Activated naive CD4-positive, alpha-beta T cell treated with anti-CD3 and anti-CD28 coated beads, Interleukin-2, amount 10 ng/mL, durations not matched to agents 7 days and 5 days (primary cell): ENCODE measurements around the gene ELAVL2.

ENCODE experiments used
- CTCF ChIA-PET: fragments of 350-600 bp; sonication (Branson Sonifier 250); formaldehyde crosslinking; loops from one replicate; lab custom pipeline; 2021; ENCODE audit warnings: antibody characterized with exemption; lab: Charles Lee
- DNase-seq: peaks from one replicate; pipeline ENCODE4 v3.0.0-alpha.2; 2020
- H3K27ac Mint-ChIP-seq: one replicate; pipeline ENCODE4 v1.8.0; 2021; ENCODE audit warnings: mild to moderate bottlenecking, moderate library complexity, mixed read lengths
- H3K27me3 Mint-ChIP-seq: one replicate; pipeline ENCODE4 v1.8.0; 2021; ENCODE audit warnings: mild to moderate bottlenecking, mixed read lengths
- H3K36me3 Mint-ChIP-seq: one replicate; pipeline ENCODE4 v1.8.0; 2021; ENCODE audit warnings: mixed read lengths
- H3K4me1 Mint-ChIP-seq: one replicate; pipeline ENCODE4 v1.8.0; 2021; ENCODE audit warnings: mixed read lengths
- H3K4me3 Mint-ChIP-seq: one replicate; pipeline ENCODE4 v1.8.0; 2021; ENCODE audit warnings: mild to moderate bottlenecking, moderate library complexity, mixed read lengths
- H3K9me3 Mint-ChIP-seq: one replicate; pipeline ENCODE4 v1.8.0; 2021; ENCODE audit warnings: mixed read lengths

Gene ELAVL2

DNA sequence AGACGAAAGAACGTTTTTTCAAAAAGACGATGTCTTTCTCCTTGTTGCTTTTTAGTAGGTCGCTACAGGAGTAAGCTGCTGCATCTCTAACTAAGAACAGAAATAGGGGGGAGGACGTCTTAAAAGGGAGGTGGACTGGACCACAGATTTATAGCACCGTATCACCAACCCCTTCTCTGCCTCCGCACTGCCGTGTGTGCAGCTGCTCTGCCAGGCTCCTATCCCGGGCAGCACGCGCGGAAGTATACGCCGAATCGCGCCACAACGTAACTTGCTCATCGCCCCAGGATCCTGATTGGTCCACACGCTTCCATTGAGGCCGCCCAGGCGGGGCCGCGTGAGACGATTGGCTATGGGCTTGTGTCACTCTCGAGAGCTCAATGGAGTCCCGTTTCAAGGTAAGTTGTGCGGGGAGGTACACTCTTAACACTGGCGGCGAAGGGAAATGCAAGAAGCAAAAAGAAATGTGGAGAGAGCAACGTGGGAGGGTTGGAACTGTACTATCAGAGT lies at the start of gene ELAVL2:
TSS of gene ELAVL2 (minus strand) at position 121 of the 510 bp plus-strand sequence. CDS start 64,006 bp downstream, outside the sequence.
- CTCF ChIA-PET: no interaction called here
- H3K36me3 Mint-ChIP-seq: no peaks in the 10 kb centered on the region
- DNase-seq: peak; percentile 36

GRCh38 chr9:23858234-23858633 lies 32.2 kb upstream of the ELAVL2 start:
- Mint-ChIP-seq H3K4me3 (no peak overlapping the region), H3K9me3 (peaks cover 9% of the 10 kb centered on the region), H3K4me1 (no peaks in the 10 kb centered on the region), H3K27ac (no peak overlapping the region), H3K36me3 (no peaks in the 10 kb centered on the region), H3K27me3 (no peaks in the 10 kb centered on the region)
- CTCF ChIA-PET: no interaction called here
- DNase-seq: no peak

More for the DNA sequence above, at the start of gene ELAVL2:
- H3K4me1 Mint-ChIP-seq: no peaks in the 10 kb centered on the region
- no peak within 1 kb of the TSS for H3K27ac Mint-ChIP-seq
- H3K9me3 Mint-ChIP-seq: no peaks in the 10 kb centered on the region
- peaks cover 40% of the 10 kb centered on the region for H3K27me3 Mint-ChIP-seq
- no peak within 1 kb of the TSS for H3K4me3 Mint-ChIP-seq

GRCh38 chr9:23855873-23856604 lies 30.0 kb upstream of the ELAVL2 start:
- no peak overlapping the region for H3K27ac Mint-ChIP-seq
- H3K36me3 Mint-ChIP-seq: no peaks in the 10 kb centered on the region
- peaks cover 10% of the 10 kb centered on the region for H3K27me3 Mint-ChIP-seq
- no peak overlapping the region for H3K4me3 Mint-ChIP-seq
- CTCF ChIA-PET: no interaction called here
- H3K9me3 Mint-ChIP-seq: peaks cover 3% of the 10 kb centered on the region
- DNase-seq: no peak
- H3K4me1 Mint-ChIP-seq: no peaks in the 10 kb centered on the region

GRCh38 chr9:23850690-23851629 lies 24.9 kb upstream of the ELAVL2 start:
- DNase-seq: no peak
- no peak overlapping the region for H3K4me3 Mint-ChIP-seq
- H3K9me3 Mint-ChIP-seq: peaks cover 4% of the 10 kb centered on the region
- CTCF ChIA-PET: no interaction called here
- H3K27ac Mint-ChIP-seq: no peak overlapping the region
- no peaks in the 10 kb centered on the region for H3K4me1 Mint-ChIP-seq
- peaks cover 29% of the 10 kb centered on the region for H3K27me3 Mint-ChIP-seq
- H3K36me3 Mint-ChIP-seq: no peaks in the 10 kb centered on the region

- Mint-ChIP-seq H3K27ac (no peak overlapping the region), H3K4me3 (no peak overlapping the region), H3K27me3 (peaks cover 29% of the 10 kb centered on the region), H3K9me3 (peaks cover 4% of the 10 kb centered on the region), H3K36me3 (no peaks in the 10 kb centered on the region), H3K4me1 (no peaks in the 10 kb centered on the region)
- no peak for DNase-seq
- CTCF ChIA-PET: no interaction called here
Observed at GRCh38 chr9:23850242-23850689, 24.2 kb upstream of the ELAVL2 start.

DNA sequence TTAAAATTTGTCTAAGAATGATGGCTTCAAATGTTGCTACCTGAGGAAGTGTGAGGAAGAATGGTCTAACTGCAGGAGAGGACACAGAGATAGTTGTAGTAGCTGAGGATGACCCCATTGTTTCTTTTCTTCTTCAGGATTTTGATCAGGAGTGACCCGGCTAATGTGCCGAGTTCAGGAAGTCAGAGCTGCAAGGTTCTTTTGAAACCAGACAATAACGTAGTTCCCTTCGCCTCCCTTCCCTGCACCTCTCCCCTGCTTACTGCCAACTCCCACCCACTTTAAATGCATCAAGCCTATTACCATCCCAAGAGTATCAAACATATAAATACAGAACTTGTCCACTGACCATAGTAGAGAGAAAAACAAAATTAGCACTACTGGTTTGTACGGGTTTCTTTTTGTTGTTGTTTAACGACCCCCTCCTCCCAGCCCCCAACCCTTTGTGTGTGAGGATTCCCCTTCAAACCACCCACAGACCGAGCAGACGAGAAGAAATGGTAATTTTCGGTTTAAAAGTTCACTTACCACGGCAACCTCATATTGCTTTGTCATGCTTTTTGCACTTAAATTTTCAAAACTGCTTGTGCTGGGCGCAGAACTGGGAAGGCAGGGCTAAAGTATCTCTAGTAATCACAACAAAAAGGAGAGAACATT lies 23.5 kb upstream of the ELAVL2 start:
- no peak for DNase-seq
- H3K9me3 Mint-ChIP-seq: peaks cover 4% of the 10 kb centered on the region
- H3K27ac Mint-ChIP-seq: no peak overlapping the region
- H3K36me3 Mint-ChIP-seq: no peaks in the 10 kb centered on the region
- H3K4me3 Mint-ChIP-seq: no peak overlapping the region
- peaks cover 29% of the 10 kb centered on the region for H3K27me3 Mint-ChIP-seq
- CTCF ChIA-PET: no interaction called here
- H3K4me1 Mint-ChIP-seq: no peaks in the 10 kb centered on the region

GRCh38 chr9:23842565-23843129 lies 16.6 kb upstream of the ELAVL2 start:
- DNase-seq: no peak
- CTCF ChIA-PET: no interaction called here
- no peak overlapping the region for H3K27ac Mint-ChIP-seq
- H3K4me3 Mint-ChIP-seq: no peak overlapping the region
- H3K36me3 Mint-ChIP-seq: no peaks in the 10 kb centered on the region
- H3K4me1 Mint-ChIP-seq: no peaks in the 10 kb centered on the region
- no peaks in the 10 kb centered on the region for H3K27me3 Mint-ChIP-seq
- H3K9me3 Mint-ChIP-seq: no peaks in the 10 kb centered on the region

DNA sequence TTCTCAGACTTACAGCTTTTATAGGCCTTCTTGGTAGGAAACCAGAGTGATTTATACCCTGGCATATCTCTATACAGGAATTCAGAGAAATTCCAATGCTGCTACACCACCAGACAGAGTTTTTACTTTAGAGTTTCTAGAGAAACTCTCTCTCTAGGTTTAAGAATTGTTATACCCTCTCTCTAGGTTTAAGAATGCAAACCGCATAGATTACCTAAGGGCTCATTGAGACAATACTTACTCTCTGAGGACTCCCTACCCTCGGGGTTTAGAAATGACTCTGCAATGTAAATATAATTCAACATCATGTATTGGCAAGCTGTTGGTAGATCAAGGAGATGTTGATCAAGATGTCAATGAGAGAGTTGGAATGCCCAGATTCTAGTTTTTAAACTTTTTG lies 15.3 kb upstream of the ELAVL2 start:
- CTCF ChIA-PET: no interaction called here
- Mint-ChIP-seq H3K9me3 (no peaks in the 10 kb centered on the region), H3K4me3 (no peak overlapping the region), H3K36me3 (no peaks in the 10 kb centered on the region), H3K27me3 (no peaks in the 10 kb centered on the region), H3K27ac (no peak overlapping the region), H3K4me1 (no peaks in the 10 kb centered on the region)
- DNase-seq: no peak

- H3K36me3 Mint-ChIP-seq: no peaks in the 10 kb centered on the region
- CTCF ChIA-PET: no interaction called here
- no peaks in the 10 kb centered on the region for H3K4me1 Mint-ChIP-seq
- H3K27me3 Mint-ChIP-seq: no peaks in the 10 kb centered on the region
- no peak overlapping the region for H3K27ac Mint-ChIP-seq
- no peaks in the 10 kb centered on the region for H3K9me3 Mint-ChIP-seq
- no peak for DNase-seq
- H3K4me3 Mint-ChIP-seq: no peak overlapping the region
Observed at GRCh38 chr9:23837038-23837437, 11.0 kb upstream of the ELAVL2 start.

- DNase-seq: no peak
- Mint-ChIP-seq H3K27me3 (peaks cover 22% of the 10 kb centered on the region), H3K4me3 (no peak overlapping the region), H3K36me3 (no peaks in the 10 kb centered on the region), H3K27ac (no peak overlapping the region), H3K4me1 (no peaks in the 10 kb centered on the region), H3K9me3 (no peaks in the 10 kb centered on the region)
- CTCF ChIA-PET: no interaction called here
Observed at GRCh38 chr9:23830929-23831730, 5.1 kb upstream of the ELAVL2 start.

GRCh38 chr9:23830476-23830805 lies 4.4 kb upstream of the ELAVL2 start:
- Mint-ChIP-seq H3K4me3 (no peak overlapping the region), H3K27me3 (peaks cover 22% of the 10 kb centered on the region), H3K36me3 (no peaks in the 10 kb centered on the region), H3K27ac (no peak overlapping the region), H3K4me1 (no peaks in the 10 kb centered on the region), H3K9me3 (no peaks in the 10 kb centered on the region)
- no peak for DNase-seq
- CTCF ChIA-PET: no interaction called here

- no peaks in the 10 kb centered on the region for H3K9me3 Mint-ChIP-seq
- no peak for DNase-seq
- CTCF ChIA-PET: no interaction called here
- H3K4me1 Mint-ChIP-seq: no peaks in the 10 kb centered on the region
- no peak overlapping the region for H3K4me3 Mint-ChIP-seq
- no peaks in the 10 kb centered on the region for H3K36me3 Mint-ChIP-seq
- peaks cover 22% of the 10 kb centered on the region for H3K27me3 Mint-ChIP-seq
- no peak overlapping the region for H3K27ac Mint-ChIP-seq
Observed at GRCh38 chr9:23829580-23830475, 3.8 kb upstream of the ELAVL2 start.

- no peak for DNase-seq
- Mint-ChIP-seq H3K9me3 (no peaks in the 10 kb centered on the region), H3K4me3 (no peak overlapping the region), H3K27ac (no peak overlapping the region), H3K27me3 (peaks cover 40% of the 10 kb centered on the region), H3K4me1 (no peaks in the 10 kb centered on the region), H3K36me3 (no peaks in the 10 kb centered on the region)
- CTCF ChIA-PET: no interaction called here
Observed at GRCh38 chr9:23825700-23826099, 340 bp downstream of the ELAVL2 start.
